ENCODE results near the gene FGD6.

DNA sequence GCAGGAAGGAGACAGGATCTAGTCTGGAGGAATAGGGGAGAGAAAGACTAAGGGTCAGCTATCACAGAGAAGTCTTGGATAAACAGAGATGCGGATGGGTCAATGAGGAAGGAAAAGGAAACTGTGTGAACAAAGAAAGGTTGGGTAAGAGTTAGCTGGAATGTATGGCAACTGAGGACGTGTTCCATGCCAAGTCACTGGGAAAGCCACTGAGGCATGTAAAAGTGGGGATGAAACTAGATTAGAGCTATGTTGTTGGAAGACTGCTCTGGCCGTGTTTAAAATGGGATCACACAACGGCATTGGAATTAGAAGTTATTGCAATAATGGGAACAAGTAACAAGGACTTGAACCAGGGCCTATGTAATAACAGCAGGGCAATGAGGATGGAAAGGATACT is 139.9 kb downstream of the FGD6 start:
- TF ChIP-seq, protein P1, sequence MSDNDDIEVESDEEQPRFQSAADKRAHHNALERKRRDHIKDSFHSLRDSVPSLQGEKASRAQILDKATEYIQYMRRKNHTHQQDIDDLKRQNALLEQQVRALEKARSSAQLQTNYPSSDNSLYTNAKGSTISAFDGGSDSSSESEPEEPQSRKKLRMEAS (IDR thresholded peaks at IDR 0.05) = no peak
- TF ChIP-seq POLR2A (IDR thresholded peaks at IDR 0.05; ENCODE audit: borderline replicate concordance, extremely low read depth, insufficient read depth, insufficient read length) (no peak), TCF7L2 (IDR thresholded peaks at IDR 0.05; ENCODE audit: borderline replicate concordance, extremely low read depth, insufficient read depth, insufficient read length) (no peak), JUND (IDR thresholded peaks at IDR 0.05) (no peak), EZH2 (IDR thresholded peaks at IDR 0.05) (no peak), POLR2AphosphoS5 (IDR thresholded peaks at IDR 0.05; ENCODE audit: low read depth, low read length) (no peak), SIN3A (IDR thresholded peaks at IDR 0.05; ENCODE audit: low read depth) (no peak), SRF (IDR thresholded peaks at IDR 0.05; ENCODE audit: low read depth) (no peak), EGR1 (IDR thresholded peaks at IDR 0.05; ENCODE audit: low read depth) (no peak), ZNF274 (IDR thresholded peaks at IDR 0.05; ENCODE audit: low read depth, low read length) (no peak)
- TF ChIP-seq, protein P2, sequence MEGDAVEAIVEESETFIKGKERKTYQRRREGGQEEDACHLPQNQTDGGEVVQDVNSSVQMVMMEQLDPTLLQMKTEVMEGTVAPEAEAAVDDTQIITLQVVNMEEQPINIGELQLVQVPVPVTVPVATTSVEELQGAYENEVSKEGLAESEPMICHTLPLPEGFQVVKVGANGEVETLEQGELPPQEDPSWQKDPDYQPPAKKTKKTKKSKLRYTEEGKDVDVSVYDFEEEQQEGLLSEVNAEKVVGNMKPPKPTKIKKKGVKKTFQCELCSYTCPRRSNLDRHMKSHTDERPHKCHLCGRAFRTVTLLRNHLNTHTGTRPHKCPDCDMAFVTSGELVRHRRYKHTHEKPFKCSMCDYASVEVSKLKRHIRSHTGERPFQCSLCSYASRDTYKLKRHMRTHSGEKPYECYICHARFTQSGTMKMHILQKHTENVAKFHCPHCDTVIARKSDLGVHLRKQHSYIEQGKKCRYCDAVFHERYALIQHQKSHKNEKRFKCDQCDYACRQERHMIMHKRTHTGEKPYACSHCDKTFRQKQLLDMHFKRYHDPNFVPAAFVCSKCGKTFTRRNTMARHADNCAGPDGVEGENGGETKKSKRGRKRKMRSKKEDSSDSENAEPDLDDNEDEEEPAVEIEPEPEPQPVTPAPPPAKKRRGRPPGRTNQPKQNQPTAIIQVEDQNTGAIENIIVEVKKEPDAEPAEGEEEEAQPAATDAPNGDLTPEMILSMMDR (IDR thresholded peaks at IDR 0.05 in 2 of 3, conservative IDR thresholded peaks at IDR 0.05 in 1 of 3; ENCODE audit: borderline replicate concordance in 1 of 3, insufficient read depth in 1 of 3, low read depth in 2 of 3, low read length in 2 of 3) = no peak
- TF ChIP-seq, protein P3, sequence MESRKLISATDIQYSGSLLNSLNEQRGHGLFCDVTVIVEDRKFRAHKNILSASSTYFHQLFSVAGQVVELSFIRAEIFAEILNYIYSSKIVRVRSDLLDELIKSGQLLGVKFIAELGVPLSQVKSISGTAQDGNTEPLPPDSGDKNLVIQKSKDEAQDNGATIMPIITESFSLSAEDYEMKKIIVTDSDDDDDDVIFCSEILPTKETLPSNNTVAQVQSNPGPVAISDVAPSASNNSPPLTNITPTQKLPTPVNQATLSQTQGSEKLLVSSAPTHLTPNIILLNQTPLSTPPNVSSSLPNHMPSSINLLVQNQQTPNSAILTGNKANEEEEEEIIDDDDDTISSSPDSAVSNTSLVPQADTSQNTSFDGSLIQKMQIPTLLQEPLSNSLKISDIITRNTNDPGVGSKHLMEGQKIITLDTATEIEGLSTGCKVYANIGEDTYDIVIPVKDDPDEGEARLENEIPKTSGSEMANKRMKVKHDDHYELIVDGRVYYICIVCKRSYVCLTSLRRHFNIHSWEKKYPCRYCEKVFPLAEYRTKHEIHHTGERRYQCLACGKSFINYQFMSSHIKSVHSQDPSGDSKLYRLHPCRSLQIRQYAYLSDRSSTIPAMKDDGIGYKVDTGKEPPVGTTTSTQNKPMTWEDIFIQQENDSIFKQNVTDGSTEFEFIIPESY (IDR thresholded peaks at IDR 0.05; ENCODE audit: extremely low read depth, insufficient replicate concordance, low read length) = no peak
